Body of pancreas (tissue), 4 donors: ENCODE measurements around the gene KIFC3.

ENCODE experiments used
- POLR2A ChIP-seq, 3 donors: fragments of 450-650 bp; IDR thresholded peaks; one replicate each; pipeline ENCODE4 v1.6.1; 2016; ENCODE audit warnings: antibody characterized with exemption in 3 of 3, mild to moderate bottlenecking in 2 of 3
- TF ChIP-seq, protein P1 (sequence below), 7 experiments: fragments of 450-650 bp in 4 of 7; fragments of 200-600 bp in 3 of 7; sonication (generic) in 3 of 7; IDR thresholded peaks; one replicate each; pipeline ENCODE4 v1.5.1; 2016 to 2019; ENCODE audit warnings: antibody characterized with exemption in 7 of 7

DNA sequence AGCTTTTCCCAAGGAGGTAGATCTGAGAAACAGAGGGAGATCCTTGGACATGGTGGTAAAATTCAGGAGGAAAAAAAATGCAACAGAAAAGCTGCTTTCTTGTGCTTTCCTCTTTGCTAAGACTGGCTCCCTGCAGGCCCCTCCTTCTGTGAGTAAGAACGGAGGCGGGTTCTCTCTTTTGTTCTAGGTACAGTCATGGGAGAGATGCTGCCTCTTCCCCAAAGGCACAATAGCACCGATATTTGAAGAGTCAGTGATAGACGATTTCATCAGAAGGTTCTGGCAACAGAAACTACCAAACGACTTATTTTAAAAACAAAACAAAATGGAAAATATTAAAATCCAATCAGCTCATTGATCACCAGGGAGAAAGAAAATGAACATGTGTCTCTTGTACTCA lies 32.6 kb upstream of the KIFC3 start:
- TF ChIP-seq, protein P1, sequence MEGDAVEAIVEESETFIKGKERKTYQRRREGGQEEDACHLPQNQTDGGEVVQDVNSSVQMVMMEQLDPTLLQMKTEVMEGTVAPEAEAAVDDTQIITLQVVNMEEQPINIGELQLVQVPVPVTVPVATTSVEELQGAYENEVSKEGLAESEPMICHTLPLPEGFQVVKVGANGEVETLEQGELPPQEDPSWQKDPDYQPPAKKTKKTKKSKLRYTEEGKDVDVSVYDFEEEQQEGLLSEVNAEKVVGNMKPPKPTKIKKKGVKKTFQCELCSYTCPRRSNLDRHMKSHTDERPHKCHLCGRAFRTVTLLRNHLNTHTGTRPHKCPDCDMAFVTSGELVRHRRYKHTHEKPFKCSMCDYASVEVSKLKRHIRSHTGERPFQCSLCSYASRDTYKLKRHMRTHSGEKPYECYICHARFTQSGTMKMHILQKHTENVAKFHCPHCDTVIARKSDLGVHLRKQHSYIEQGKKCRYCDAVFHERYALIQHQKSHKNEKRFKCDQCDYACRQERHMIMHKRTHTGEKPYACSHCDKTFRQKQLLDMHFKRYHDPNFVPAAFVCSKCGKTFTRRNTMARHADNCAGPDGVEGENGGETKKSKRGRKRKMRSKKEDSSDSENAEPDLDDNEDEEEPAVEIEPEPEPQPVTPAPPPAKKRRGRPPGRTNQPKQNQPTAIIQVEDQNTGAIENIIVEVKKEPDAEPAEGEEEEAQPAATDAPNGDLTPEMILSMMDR (IDR thresholded peaks at IDR 0.05) = no peak
- no peak for TF ChIP-seq POLR2A (IDR thresholded peaks at IDR 0.05)
